A549 (cell line): ENCODE measurements around the gene PHOSPHO2. TPM values are rescaled to one million over a fixed set of nuclear protein-coding genes. Genes with fewer than 3 reads are reported as not detected.

Experiments used
- ATAC-seq, 2 experiments: fragments of 200-7000 bp in 1 of 2; fragments of >200 bp in 1 of 2; cut with Nextera tagmentation in 1 of 2; cut with Tn5 transposase in 1 of 2; 3 replicates each; pipeline versions ENCODE4 v1.8.0 to v1.9.1; 2018 to 2020; ENCODE audit warnings: mild to moderate bottlenecking in 1 of 2, moderate library complexity in 1 of 2
- CTCF ChIA-PET: fragments of 300-600 bp; sonication (Branson Sonifier 250); formaldehyde crosslinking; extraction: SDS; loops from one replicate; lab custom pipeline; 2021; ENCODE audit warnings: antibody characterized with exemption, inconsistent platforms; lab: Yijun Ruan, JAX
- POLR2A ChIA-PET: fragments of 350-600 bp; formaldehyde crosslinking; extraction: SDS; loops from one replicate; lab custom pipeline; 2021; ENCODE audit warnings: antibody characterized with exemption, inconsistent platforms; lab: Yijun Ruan, JAX
- DNase-seq, 2 experiments: peaks; one replicate each; pipeline versions ENCODE4 v3.0.0 to v3.0.0-alpha.2; 2011 to 2016; ENCODE audit warnings: low read depth in 1 of 2, low spot score in 1 of 2
- FAIRE-seq: peaks from 2 replicates; lab custom pipeline; 2011; peaks lifted over from hg19 to GRCh38; lab: Jason Lieb, UNC
- H3K27ac ChIP-seq, 2 experiments: fragments of >200 bp; sonication (Bioruptor Twin); formaldehyde crosslinking; 3 replicates each; pipeline ENCODE4 v1.5.1; 2016 to 2017
- H3K4me1 ChIP-seq: fragments of >200 bp; sonication (Bioruptor Twin); formaldehyde crosslinking; 3 replicates; pipeline ENCODE4 v1.6.1; 2016
- H3K4me2 ChIP-seq: fragments of >200 bp; sonication (Bioruptor Twin); formaldehyde crosslinking; 3 replicates; pipeline ENCODE4 v1.6.1; 2016
- H3K4me3 ChIP-seq: fragments of >200 bp; sonication (Bioruptor Twin); formaldehyde crosslinking; 3 replicates; pipeline ENCODE4 v1.5.1; 2016
- H3K9me3 ChIP-seq: fragments of >200 bp; sonication (Bioruptor Twin); formaldehyde crosslinking; 3 replicates; pipeline ENCODE4 v1.6.1; 2016
- CEBPB ChIP-seq, 2 experiments: fragments of >200 bp in 1 of 2; sonication (Bioruptor Twin) in 1 of 2; formaldehyde crosslinking in 1 of 2; IDR thresholded peaks; 2 replicates each; pipeline ENCODE4 v1.6.1; 2012 to 2016
- CHD2 ChIP-seq: fragments of 150-350 bp; IDR thresholded peaks from 2 replicates; pipeline ENCODE4 v1.6.1; 2014; ENCODE audit warnings: low read length; ENCODE audit not compliant: partially characterized antibody
- CHD4 ChIP-seq: fragments of 200-600 bp; sonication (generic); IDR thresholded peaks from 2 replicates; pipeline ENCODE4 v1.6.1; 2016; ENCODE audit warnings: antibody characterized with exemption, mild to moderate bottlenecking, borderline replicate concordance
- EHMT2 ChIP-seq: fragments of 200-600 bp; sonication (generic); IDR thresholded peaks from 2 replicates; pipeline ENCODE4 v1.6.1; 2016; ENCODE audit warnings: antibody characterized with exemption, low read depth, mild to moderate bottlenecking, moderate library complexity
- ELK1 ChIP-seq: fragments of 150-350 bp; IDR thresholded peaks from 2 replicates; pipeline ENCODE4 v1.6.1; 2014; ENCODE audit warnings: low read depth, mild to moderate bottlenecking, low read length
- FOSB ChIP-seq: fragments of 250-450 bp; sonication (Bioruptor Pico); IDR thresholded peaks from 2 replicates; pipeline ENCODE4 v1.5.0; 2020; ENCODE audit warnings: mild to moderate bottlenecking, moderate library complexity
- FOSL2 ChIP-seq, 2 experiments: fragments of 450-650 bp in 1 of 2; fragments of >200 bp in 1 of 2; sonication (Bioruptor Twin) in 1 of 2; formaldehyde crosslinking; IDR thresholded peaks; 2 replicates each; pipeline versions ENCODE4 v1.5.0 to v1.6.1; 2016 to 2020; ENCODE audit warnings: mild to moderate bottlenecking in 1 of 2, moderate library complexity in 1 of 2
- GATA3 ChIP-seq: IDR thresholded peaks from 2 replicates; pipeline ENCODE4 v1.6.1; 2012; ENCODE audit warnings: borderline replicate concordance
- HOXA7 ChIP-seq: fragments of 250-450 bp; sonication (Bioruptor Pico); IDR thresholded peaks from 2 replicates; pipeline ENCODE4 v1.5.0; 2020; ENCODE audit warnings: mild to moderate bottlenecking, moderate library complexity
- HOXB13 ChIP-seq: fragments of 250-450 bp; sonication (Bioruptor Pico); IDR thresholded peaks from 2 replicates; pipeline ENCODE4 v1.5.0; 2020; ENCODE audit warnings: low read depth, mild to moderate bottlenecking, moderate library complexity
- JUNB ChIP-seq: fragments of >200 bp; sonication (Bioruptor Twin); formaldehyde crosslinking; IDR thresholded peaks from 2 replicates; pipeline ENCODE4 v1.6.1; 2016
- MAZ ChIP-seq: fragments of 150-350 bp; IDR thresholded peaks from 2 replicates; pipeline ENCODE4 v1.6.1; 2014; ENCODE audit warnings: antibody characterized with exemption, low read depth, low read length, borderline replicate concordance
- PHF8 ChIP-seq: fragments of 200-600 bp; sonication (generic); IDR thresholded peaks from 2 replicates; pipeline ENCODE4 v1.6.1; 2016; ENCODE audit warnings: low read depth, mild to moderate bottlenecking, antibody characterized with exemption, moderate library complexity, borderline replicate concordance
- POLR2AphosphoS2 ChIP-seq: conservative IDR thresholded peaks from 2 replicates; pipeline ENCODE4 v1.6.1; 2012; ENCODE audit warnings: low read length, improper control_type of control experiment, inconsistent platforms
- RAD21 ChIP-seq, 2 experiments: fragments of >200 bp in 1 of 2; sonication (Bioruptor Twin) in 1 of 2; formaldehyde crosslinking in 1 of 2; IDR thresholded peaks in 1 of 2; conservative IDR thresholded peaks in 1 of 2; 2 replicates in 1 of 2; 3 replicates in 1 of 2; pipeline ENCODE4 v1.6.1; 2012 to 2018; ENCODE audit warnings: inconsistent platforms in 1 of 2
- REST ChIP-seq: fragments of 200-600 bp; sonication (generic); IDR thresholded peaks from 2 replicates; pipeline ENCODE4 v1.6.1; 2016; ENCODE audit warnings: antibody characterized with exemption, mild to moderate bottlenecking, moderate library complexity
- RFX5 ChIP-seq: fragments of 450-650 bp; IDR thresholded peaks from 2 replicates; pipeline ENCODE4 v1.7.1; 2014; ENCODE audit warnings: antibody characterized with exemption, mild to moderate bottlenecking, moderate library complexity
- RNF2 ChIP-seq: fragments of 200-600 bp; sonication (generic); IDR thresholded peaks from 2 replicates; pipeline ENCODE4 v1.6.1; 2016; ENCODE audit warnings: low read depth, mild to moderate bottlenecking, antibody characterized with exemption, moderate library complexity, borderline replicate concordance
- TP53 ChIP-seq: fragments of 250-450 bp; sonication (Bioruptor Pico); IDR thresholded peaks from 2 replicates; pipeline ENCODE4 v1.5.0; 2021; ENCODE audit warnings: mild to moderate bottlenecking, moderate library complexity
- ZC3H11A ChIP-seq: fragments of 450-650 bp; IDR thresholded peaks from 2 replicates; pipeline ENCODE4 v1.6.1; 2014; ENCODE audit warnings: antibody characterized with exemption, mild to moderate bottlenecking
- WGBS: methylation state at CpG from one replicate; pipeline ENCODE4 v1.1.6; 2017; ENCODE audit errors: missing lambda C conversion rate; 5-methylcytosine and 5-hydroxymethylcytosine counted together
- polyA plus RNA-seq, 4 experiments: library from polyadenylated mRNA; depleted of rRNA in 3 of 4; stranded (reverse); fragments of >200 nt; fragmentation: RNase III in 1 of 4; extraction: RNeasy Plus Mini Kit Qiagen cat#74134 plus additional on column Dnase treatment in 1 of 4; gene quantifications; 2 replicates in 3 of 4; 3 replicates in 1 of 4; pipeline ENCODE4 v1.2.3, GENCODE V29; 2011 to 2017
- TF ChIP-seq, protein P1 (sequence below): IDR thresholded peaks from 2 replicates; pipeline ENCODE4 v1.6.1; 2012
- TF ChIP-seq, protein P2 (sequence below): IDR thresholded peaks from 2 replicates; pipeline ENCODE4 v1.6.1; 2012; ENCODE audit warnings: low read depth, borderline replicate concordance

Gene PHOSPHO2
- polyA plus RNA-seq, 2 of the 4 experiments (the other 2 are of a cell fraction): 3.9 to 5.1 TPM

DNA sequence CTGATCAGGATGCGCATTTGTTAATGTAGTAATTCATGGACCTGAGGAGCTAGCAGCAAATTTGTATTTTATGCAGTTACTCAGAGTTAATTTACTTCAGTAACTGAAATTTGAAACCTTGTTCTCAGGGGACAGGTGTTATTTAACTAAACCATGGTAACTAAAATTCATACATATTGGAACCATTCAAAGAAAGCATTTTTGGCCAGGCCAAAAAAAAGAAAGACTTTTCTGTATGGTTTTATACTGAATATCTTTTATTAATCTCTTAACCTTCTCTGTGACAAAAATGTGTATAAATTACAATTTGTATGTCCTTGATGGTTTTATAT, 35.0 kb downstream of the PHOSPHO2 start:
- ATAC-seq: no peak
- Histone ChIP-seq H3K4me2 (no peak overlapping the region), H3K4me1 (peaks cover 16% of the 10 kb centered on the region; the same call in 2 of the 3 replicates), H3K27ac (no peak overlapping the region), H3K9me3 (no peaks in the 10 kb centered on the region), H3K4me3 (no peak overlapping the region)
- 84% methylated on average over 1 of the region's 1 CpG for WGBS
- TF ChIP-seq FOSB (CRISPR knock-in tag): no peak
- ChIA-PET CTCF (no interaction called here), POLR2A (no interaction called here)
- no peak for DNase-seq
- FAIRE-seq: no peak

DNA sequence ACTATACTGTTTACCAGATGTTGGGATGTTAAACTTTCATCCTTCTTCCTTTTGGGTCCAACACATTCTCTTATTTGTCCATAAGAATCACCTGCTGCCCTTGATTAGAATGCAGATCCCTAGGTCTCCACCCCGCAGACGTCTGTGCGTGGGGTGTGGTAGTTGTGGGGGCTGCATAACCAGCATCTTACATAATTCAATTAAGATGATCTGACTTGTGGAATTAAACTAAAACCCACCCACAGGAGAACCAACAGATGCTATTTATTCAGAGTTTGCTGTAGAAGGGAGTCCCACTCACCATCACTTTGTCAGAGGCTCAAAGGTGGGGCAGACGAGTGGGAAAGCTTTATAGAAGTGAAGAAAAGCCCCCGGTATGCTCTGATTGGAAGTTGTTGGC, 37.8 kb downstream of the PHOSPHO2 start:
- no peak overlapping the region for H3K4me3 ChIP-seq
- ATAC-seq (no peak), FAIRE-seq (no peak), DNase-seq (no peak)
- no peak overlapping the region for H3K27ac ChIP-seq
- CTCF ChIA-PET: no interaction called here
- POLR2A ChIA-PET: no interaction called here
- no peaks in the 10 kb centered on the region for H3K9me3 ChIP-seq
- TF ChIP-seq PHF8 (no peak), HOXB13 (CRISPR knock-in tag) (no peak), JUNB (no peak), RFX5 (no peak), ELK1 (no peak), CHD4 (no peak), CEBPB (IDR thresholded peaks at IDR 0.05) (no peak), FOSB (CRISPR knock-in tag) (no peak), FOSL2 (IDR thresholded peaks at IDR 0.05) (no peak), FOSL2 (CRISPR knock-in tag; IDR thresholded peaks at IDR 0.05) (no peak), RAD21 (conservative IDR thresholded peaks at IDR 0.05 in 1 of 2, IDR thresholded peaks at IDR 0.05 in 1 of 2) (no peak), ZC3H11A (no peak), CHD2 (no peak), TP53 (CRISPR knock-in tag) (no peak), POLR2AphosphoS2 (no peak)
- TF ChIP-seq, protein P1, sequence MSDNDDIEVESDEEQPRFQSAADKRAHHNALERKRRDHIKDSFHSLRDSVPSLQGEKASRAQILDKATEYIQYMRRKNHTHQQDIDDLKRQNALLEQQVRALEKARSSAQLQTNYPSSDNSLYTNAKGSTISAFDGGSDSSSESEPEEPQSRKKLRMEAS: no peak
- WGBS: 74% methylated on average over 5 of the region's 5 CpGs
- no peak overlapping the region for H3K4me2 ChIP-seq
- peaks cover 25% of the 10 kb centered on the region; the same call in 2 of the 3 replicates for H3K4me1 ChIP-seq

GRCh38 chr2:169732583-169733358, 38.5 kb downstream of the PHOSPHO2 start:
- POLR2A ChIA-PET: no interaction called here
- CTCF ChIA-PET: no interaction called here
- 53% methylated on average over 13 of the region's 13 CpGs for WGBS
- Histone ChIP-seq H3K4me3 (peak overlapping the region; percentile 88), H3K9me3 (no peaks in the 10 kb centered on the region), H3K4me2 (peak overlapping the region; percentile 74), H3K4me1 (peaks cover 25% of the 10 kb centered on the region; the same call in 2 of the 3 replicates), H3K27ac (peak overlapping the region; percentile 74 to 92; a peak in 5 of 6 replicates)
- DNase-seq: peak in 1 of 2 experiments; percentile 17
- ATAC-seq: peak; percentile 49 to 54
- no peak for TF ChIP-seq MAZ
- no peak for TF ChIP-seq JUNB
- TF ChIP-seq CHD2: no peak
- TF ChIP-seq, protein P2, sequence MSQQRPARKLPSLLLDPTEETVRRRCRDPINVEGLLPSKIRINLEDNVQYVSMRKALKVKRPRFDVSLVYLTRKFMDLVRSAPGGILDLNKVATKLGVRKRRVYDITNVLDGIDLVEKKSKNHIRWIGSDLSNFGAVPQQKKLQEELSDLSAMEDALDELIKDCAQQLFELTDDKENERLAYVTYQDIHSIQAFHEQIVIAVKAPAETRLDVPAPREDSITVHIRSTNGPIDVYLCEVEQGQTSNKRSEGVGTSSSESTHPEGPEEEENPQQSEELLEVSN: no peak
- TF ChIP-seq POLR2AphosphoS2: no peak
- TF ChIP-seq EHMT2: no peak
- no peak for TF ChIP-seq HOXA7 (CRISPR knock-in tag)
- no peak for TF ChIP-seq RNF2
- TF ChIP-seq REST: no peak
- no peak for TF ChIP-seq GATA3
- no peak for TF ChIP-seq RFX5
- no peak for FAIRE-seq
